ENCODE data around the gene TECTB. TPM values are rescaled to one million over a fixed set of nuclear protein-coding genes. Genes with fewer than 3 reads are reported as not detected.

TECTB gene
- total RNA-seq, 1 experiment from 2014 or later: not detected

DNA sequence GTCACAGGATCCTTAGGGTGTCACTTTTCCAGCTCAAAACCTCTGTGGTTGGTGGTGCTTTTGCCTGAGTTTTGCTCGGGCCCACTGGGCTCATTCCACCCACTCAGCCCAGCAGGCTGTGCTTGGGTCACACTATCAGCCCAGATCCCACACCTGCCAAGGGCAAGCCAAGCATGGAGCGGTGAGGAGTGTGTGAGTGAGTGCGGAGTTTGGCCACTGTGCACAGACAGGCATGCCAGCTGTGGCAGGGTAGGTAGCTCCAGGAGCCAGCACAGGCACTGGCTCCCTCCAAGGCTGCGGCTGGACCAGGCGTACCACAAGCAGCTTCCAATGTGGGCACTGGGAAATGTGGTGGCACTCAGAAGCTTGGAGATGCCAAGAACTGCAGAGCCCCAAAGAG is 43.9 kb upstream of the TECTB start:
- Mint-ChIP-seq H3K27me3 (ENCODE audit: insufficient read depth, unreplicated experiment) (no peaks in the 10 kb centered on the region), H3K9me3 (ENCODE audit: unreplicated experiment) (no peaks in the 10 kb centered on the region), H3K4me1 (ENCODE audit: insufficient read depth, unreplicated experiment) (peaks cover 21% of the 10 kb centered on the region), H3K27ac (ENCODE audit: low read depth, unreplicated experiment) (no peak overlapping the region), H3K36me3 (ENCODE audit: insufficient read depth, unreplicated experiment) (no peaks in the 10 kb centered on the region), H3K4me3 (ENCODE audit: unreplicated experiment) (no peak overlapping the region)
- no TSS peak for BruUV-seq (replicated peaks)
- CTCF ChIA-PET: interaction anchor here (0.6 to 1.0 kb wide), 3 partner anchors 9 to 505 kb away, joined by 3 to 4 read pairs (median 4); no protein-coding TSS in a partner anchor
- no peak for TF ChIP-seq CTCF (IDR thresholded peaks at IDR 0.05; ENCODE audit: unreplicated experiment)
- intact Hi-C loops (cut with micrococcal nuclease): no loop called here
- POLR2A ChIA-PET: interaction anchor here (1.6 kb wide), 1 partner anchor 12 kb away, joined by 6 read pairs; no protein-coding TSS in a partner anchor
- DNase-seq (ENCODE audit: unreplicated experiment): no peak

DNA sequence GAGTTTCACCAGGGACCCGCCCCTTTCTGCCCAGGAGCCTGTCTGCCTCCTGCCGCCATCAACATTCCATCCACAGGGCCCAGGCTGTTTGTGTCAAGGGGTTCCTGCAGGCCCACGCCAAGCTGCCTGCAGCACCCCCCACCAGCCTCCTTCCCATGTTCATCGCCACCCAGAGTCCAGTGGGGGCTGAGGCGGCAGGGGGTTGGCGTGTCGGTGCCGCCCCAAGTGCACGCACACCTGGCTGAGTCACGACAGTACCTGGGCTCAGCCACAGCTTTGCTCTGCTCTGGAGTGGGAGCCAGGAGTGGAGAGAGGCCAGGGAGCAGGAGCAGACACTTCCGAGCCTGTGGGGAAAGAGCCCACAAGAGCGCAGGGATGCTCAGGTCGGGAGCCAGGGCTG is 42.8 kb upstream of the TECTB start:
- Mint-ChIP-seq H3K36me3 (ENCODE audit: insufficient read depth, unreplicated experiment) (no peaks in the 10 kb centered on the region), H3K9me3 (ENCODE audit: unreplicated experiment) (no peaks in the 10 kb centered on the region), H3K27me3 (ENCODE audit: insufficient read depth, unreplicated experiment) (no peaks in the 10 kb centered on the region), H3K4me3 (ENCODE audit: unreplicated experiment) (no peak overlapping the region), H3K27ac (ENCODE audit: low read depth, unreplicated experiment) (no peak overlapping the region), H3K4me1 (ENCODE audit: insufficient read depth, unreplicated experiment) (peaks cover 18% of the 10 kb centered on the region)
- intact Hi-C loops (cut with micrococcal nuclease): no loop called here
- ChIA-PET CTCF (interaction anchor here (0.7 kb wide), 1 partner anchor 40 kb away, joined by 4 read pairs; no protein-coding TSS in a partner anchor), POLR2A (interaction anchor here (0.5 to 1.6 kb wide), 2 partner anchors 13 to 127 kb away, joined by 3 to 6 read pairs; no protein-coding TSS in a partner anchor)
- no peak for TF ChIP-seq CTCF (IDR thresholded peaks at IDR 0.05; ENCODE audit: unreplicated experiment)
- DNase-seq (ENCODE audit: unreplicated experiment): no peak
- BruUV-seq (replicated peaks): no TSS peak

DNA sequence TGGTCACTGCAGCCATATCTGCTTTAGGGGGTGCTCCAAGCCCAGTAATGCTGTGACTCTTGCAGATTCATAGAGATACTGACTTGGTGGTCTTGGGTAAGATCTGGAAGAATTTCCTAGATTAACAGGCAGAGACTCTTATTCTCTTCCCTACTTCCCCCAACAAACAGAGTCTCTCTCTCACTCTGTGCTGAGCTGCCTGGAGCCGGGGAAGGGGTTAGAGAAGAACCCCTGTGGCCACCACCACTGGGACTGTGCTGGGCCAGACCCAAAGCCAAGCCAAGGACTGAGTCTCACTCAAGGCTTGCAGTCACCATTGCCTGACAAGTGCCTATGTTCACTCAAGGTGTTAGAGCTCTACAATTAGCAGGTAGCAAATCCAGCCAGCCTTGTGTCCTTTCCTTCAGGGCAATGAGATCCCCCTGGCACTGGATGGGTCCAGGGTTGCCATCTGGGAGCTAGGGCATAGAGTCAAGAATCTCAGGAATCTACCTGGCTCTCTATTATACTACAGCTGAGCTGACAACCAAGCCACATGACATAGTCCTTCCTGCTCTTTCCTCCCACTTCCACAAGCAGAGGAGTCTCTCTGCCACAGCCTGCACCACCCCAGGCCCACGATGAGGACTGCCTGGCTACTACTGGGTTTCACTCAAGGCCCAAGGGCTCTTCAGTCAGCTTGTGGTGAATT is 41.4 kb upstream of the TECTB start:
- DNase-seq (ENCODE audit: unreplicated experiment): no peak
- no TSS peak for BruUV-seq (replicated peaks)
- TF ChIP-seq CTCF (IDR thresholded peaks at IDR 0.05; ENCODE audit: unreplicated experiment): no peak
- Mint-ChIP-seq H3K9me3 (ENCODE audit: unreplicated experiment) (no peaks in the 10 kb centered on the region), H3K27ac (ENCODE audit: low read depth, unreplicated experiment) (no peak overlapping the region), H3K4me3 (ENCODE audit: unreplicated experiment) (no peak overlapping the region), H3K36me3 (ENCODE audit: insufficient read depth, unreplicated experiment) (no peaks in the 10 kb centered on the region), H3K4me1 (ENCODE audit: insufficient read depth, unreplicated experiment) (peaks cover 5% of the 10 kb centered on the region), H3K27me3 (ENCODE audit: insufficient read depth, unreplicated experiment) (no peaks in the 10 kb centered on the region)
- intact Hi-C loops (cut with micrococcal nuclease): no loop called here
- ChIA-PET CTCF (interaction anchor here (0.6 to 1.1 kb wide), 4 partner anchors 15 to 1226 kb away, joined by 3 to 4 read pairs (median 4); no protein-coding TSS in a partner anchor), POLR2A (no interaction called here)

GRCh38 chr10:112242769-112243168 is 40.4 kb upstream of the TECTB start:
- Mint-ChIP-seq H3K27me3 (ENCODE audit: insufficient read depth, unreplicated experiment) (no peaks in the 10 kb centered on the region), H3K9me3 (ENCODE audit: unreplicated experiment) (no peaks in the 10 kb centered on the region), H3K4me1 (ENCODE audit: insufficient read depth, unreplicated experiment) (peaks cover 5% of the 10 kb centered on the region), H3K36me3 (ENCODE audit: insufficient read depth, unreplicated experiment) (no peaks in the 10 kb centered on the region), H3K27ac (ENCODE audit: low read depth, unreplicated experiment) (no peak overlapping the region), H3K4me3 (ENCODE audit: unreplicated experiment) (no peak overlapping the region)
- DNase-seq (ENCODE audit: unreplicated experiment): no peak
- ChIA-PET POLR2A (no interaction called here), CTCF (interaction anchor here (1.0 to 1.1 kb wide), 2 partner anchors 15 to 65 kb away, joined by 3 to 4 read pairs; no protein-coding TSS in a partner anchor)
- TF ChIP-seq CTCF (IDR thresholded peaks at IDR 0.05; ENCODE audit: unreplicated experiment): no peak
- intact Hi-C loops (cut with micrococcal nuclease): no loop called here
- BruUV-seq (replicated peaks): no TSS peak
